Esophagus muscularis mucosa (tissue), 4 donors: Measurements from ENCODE around the gene WAC. TPM values are rescaled to one million over a fixed set of nuclear protein-coding genes. Genes with fewer than 3 reads are reported as not detected.
"Not testable (repeated sequence)": the region's sequence is repeated elsewhere in the genome, so short reads cannot be mapped to it uniquely, and the experiment has no call there.

ENCODE experiments used
- DNase-seq: peaks from one replicate; pipeline ENCODE4 v3.0.0-alpha.2; 2017; ENCODE audit errors: extremely low spot score
- H3K27ac ChIP-seq, 4 donors: fragments of 200-600 bp; sonication (generic); replicated peaks in 1 of 4; 1 replicate in 3 of 4; 2 replicates in 1 of 4; pipeline ENCODE4 v1.5.1; 2016 to 2019; ENCODE audit warnings: mild to moderate bottlenecking in 1 of 4
- H3K27me3 ChIP-seq, 4 donors: fragments of 200-600 bp; sonication (generic); one replicate each; pipeline versions ENCODE4 v1.5.1 to v1.6.0; 2016 to 2019
- H3K36me3 ChIP-seq, 4 donors: fragments of 200-600 bp; sonication (generic); one replicate each; pipeline ENCODE4 v1.5.1; 2016 to 2019
- H3K4me1 ChIP-seq, 4 donors: fragments of 200-600 bp; sonication (generic); one replicate each; pipeline ENCODE4 v1.5.1; 2016 to 2019
- H3K4me3 ChIP-seq, 4 donors: fragments of 200-600 bp; sonication (generic); 1 replicate in 2 of 4; 2 replicates in 2 of 4; pipeline ENCODE4 v1.5.1; 2016 to 2019; ENCODE audit warnings: mild to moderate bottlenecking in 4 of 4, moderate library complexity in 1 of 4
- H3K9me3 ChIP-seq, 4 donors: fragments of 200-600 bp; sonication (generic); 1 replicate in 3 of 4; 2 replicates in 1 of 4; pipeline ENCODE4 v1.5.1; 2016 to 2019
- EP300 ChIP-seq: sonication (generic); formaldehyde crosslinking; IDR thresholded peaks from one replicate; pipeline ENCODE4 v1.6.1; 2017; ENCODE audit warnings: antibody characterized with exemption
- POLR2A ChIP-seq: fragments of 450-650 bp; IDR thresholded peaks from one replicate; pipeline ENCODE4 v1.6.1; 2017; ENCODE audit warnings: antibody characterized with exemption, moderate library complexity, mild to moderate bottlenecking, low read depth
- POLR2AphosphoS5 ChIP-seq, 2 donors: sonication (generic); formaldehyde crosslinking; IDR thresholded peaks; one replicate each; pipeline ENCODE4 v1.6.1; 2017; ENCODE audit warnings: antibody characterized with exemption in 2 of 2
- WGBS: methylation state at CpG from one replicate; pipeline ENCODE4 v1.1.5; 2018; 5-methylcytosine and 5-hydroxymethylcytosine counted together
- intact Hi-C: fragments of 100-400 bp; cut with DNase I; formaldehyde crosslinking; loops from one replicate; pipeline ENCODE4 v1.15.1; 2023
- total RNA-seq, 4 donors: library from RNA; depleted of rRNA; stranded (reverse); fragments of >200 nt; gene quantifications; one replicate each; pipeline versions ENCODE4 v1.1.0 to v1.2.1, GENCODE V29; 2016
- TF ChIP-seq, protein P1 (sequence below), 3 experiments: fragments of 200-600 bp in 2 of 3; fragments of 450-650 bp in 1 of 3; sonication (generic) in 2 of 3; IDR thresholded peaks; one replicate each; pipeline ENCODE4 v1.5.1; 2017 to 2019; ENCODE audit warnings: antibody characterized with exemption in 3 of 3, mild to moderate bottlenecking in 2 of 3, moderate library complexity in 1 of 3

WAC gene
- total RNA-seq, 4 donors from 2014 or later: 115 to 157 (median 135) TPM

DNA sequence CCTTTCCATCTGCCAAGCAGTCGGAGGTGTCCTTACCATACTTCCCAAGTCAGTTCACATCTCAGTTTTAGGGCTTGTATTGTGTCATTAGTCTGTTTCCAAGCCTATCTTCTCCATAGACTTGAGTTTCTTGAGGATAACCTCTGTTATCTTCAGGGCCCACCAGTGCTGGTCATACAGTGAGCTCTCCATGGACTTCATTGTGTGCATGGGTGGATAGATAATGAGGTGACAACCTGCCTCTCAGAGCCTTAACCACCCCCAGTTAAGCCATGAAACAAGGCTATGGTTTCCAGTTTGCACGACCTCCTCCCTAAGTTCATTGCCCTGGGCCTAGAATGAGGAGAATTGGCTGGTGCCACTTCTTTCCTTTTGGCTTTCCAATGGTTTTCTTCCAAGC, 38.5 kb upstream of the WAC start:
- DNase-seq: no peak
- intact Hi-C loops: no loop called here
- 76% methylated on average over 2 of the region's 2 CpGs for WGBS
- Histone ChIP-seq H3K4me1 (peaks cover 0 to 6% (median 0%) of the 10 kb centered on the region in 4 donors), H3K27ac (no peak overlapping the region), H3K36me3 (no peaks in the 10 kb centered on the region), H3K27me3 (no peaks in the 10 kb centered on the region), H3K9me3 (no peaks in the 10 kb centered on the region), H3K4me3 (no peak overlapping the region)
- TF ChIP-seq POLR2A: no peak
- no peak for TF ChIP-seq EP300
- no peak for TF ChIP-seq POLR2AphosphoS5 (IDR thresholded peaks at IDR 0.05)
- TF ChIP-seq, protein P1, sequence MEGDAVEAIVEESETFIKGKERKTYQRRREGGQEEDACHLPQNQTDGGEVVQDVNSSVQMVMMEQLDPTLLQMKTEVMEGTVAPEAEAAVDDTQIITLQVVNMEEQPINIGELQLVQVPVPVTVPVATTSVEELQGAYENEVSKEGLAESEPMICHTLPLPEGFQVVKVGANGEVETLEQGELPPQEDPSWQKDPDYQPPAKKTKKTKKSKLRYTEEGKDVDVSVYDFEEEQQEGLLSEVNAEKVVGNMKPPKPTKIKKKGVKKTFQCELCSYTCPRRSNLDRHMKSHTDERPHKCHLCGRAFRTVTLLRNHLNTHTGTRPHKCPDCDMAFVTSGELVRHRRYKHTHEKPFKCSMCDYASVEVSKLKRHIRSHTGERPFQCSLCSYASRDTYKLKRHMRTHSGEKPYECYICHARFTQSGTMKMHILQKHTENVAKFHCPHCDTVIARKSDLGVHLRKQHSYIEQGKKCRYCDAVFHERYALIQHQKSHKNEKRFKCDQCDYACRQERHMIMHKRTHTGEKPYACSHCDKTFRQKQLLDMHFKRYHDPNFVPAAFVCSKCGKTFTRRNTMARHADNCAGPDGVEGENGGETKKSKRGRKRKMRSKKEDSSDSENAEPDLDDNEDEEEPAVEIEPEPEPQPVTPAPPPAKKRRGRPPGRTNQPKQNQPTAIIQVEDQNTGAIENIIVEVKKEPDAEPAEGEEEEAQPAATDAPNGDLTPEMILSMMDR (IDR thresholded peaks at IDR 0.05): no peak

DNA sequence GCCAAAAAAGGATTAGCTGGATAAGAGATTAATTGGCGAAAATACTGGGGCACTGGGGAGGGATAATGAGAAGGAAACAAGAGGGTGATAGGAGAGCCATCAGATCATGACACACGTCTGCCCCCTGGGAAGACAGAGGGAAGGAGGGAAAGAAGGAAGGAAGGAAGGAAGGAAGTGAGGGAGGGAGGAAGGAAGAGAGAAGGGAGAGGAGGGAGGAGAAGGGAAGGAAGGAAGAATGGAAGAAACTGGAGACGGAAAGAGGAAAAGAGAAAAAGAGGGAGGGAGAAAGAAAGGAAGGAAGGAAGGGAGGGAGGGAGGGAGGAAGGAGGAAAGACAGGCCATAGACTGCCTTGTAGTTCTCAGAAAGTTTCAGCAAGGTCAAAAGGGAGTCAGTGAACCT, 37.8 kb upstream of the WAC start:
- Histone ChIP-seq H3K27me3 (no peaks in the 10 kb centered on the region), H3K9me3 (no peaks in the 10 kb centered on the region), H3K4me1 (peaks cover 0 to 6% (median 0%) of the 10 kb centered on the region in 4 donors), H3K36me3 (no peaks in the 10 kb centered on the region), H3K27ac (no peak overlapping the region), H3K4me3 (no peak overlapping the region)
- DNase-seq: no peak
- 75% methylated on average over 3 of the region's 3 CpGs for WGBS
- intact Hi-C loops: no loop called here
- no peak for TF ChIP-seq POLR2A

DNA sequence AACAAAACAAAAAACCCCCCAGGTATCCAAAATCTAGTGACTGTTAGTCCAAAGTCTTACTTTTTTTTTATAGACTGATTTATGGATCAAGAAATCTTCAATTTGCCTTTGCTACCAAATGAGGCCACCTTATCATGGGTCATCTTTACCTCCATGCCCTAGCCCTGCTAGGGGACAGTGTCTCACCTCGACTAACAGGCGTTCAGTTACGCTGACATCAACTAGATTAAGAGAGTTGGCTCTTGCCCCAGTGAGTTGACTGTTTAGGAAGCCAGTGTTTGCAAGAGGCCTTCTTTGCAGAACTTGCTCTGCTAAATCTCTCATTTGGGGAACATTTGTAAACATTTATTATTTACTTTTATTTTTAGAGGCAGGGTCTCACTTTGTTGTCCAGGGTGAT, 36.9 kb upstream of the WAC start:
- Histone ChIP-seq H3K4me1 (peaks cover 0 to 6% (median 0%) of the 10 kb centered on the region in 4 donors), H3K27me3 (no peaks in the 10 kb centered on the region), H3K9me3 (no peaks in the 10 kb centered on the region), H3K36me3 (no peaks in the 10 kb centered on the region), H3K27ac (no peak overlapping the region), H3K4me3 (no peak overlapping the region)
- intact Hi-C loops: no loop called here
- DNase-seq: no peak
- TF ChIP-seq POLR2A (no peak), EP300 (no peak), POLR2AphosphoS5 (IDR thresholded peaks at IDR 0.05) (no peak)
- TF ChIP-seq, protein P1 (IDR thresholded peaks at IDR 0.05): no peak
- WGBS: 67% methylated on average over 3 of the region's 3 CpGs

DNA sequence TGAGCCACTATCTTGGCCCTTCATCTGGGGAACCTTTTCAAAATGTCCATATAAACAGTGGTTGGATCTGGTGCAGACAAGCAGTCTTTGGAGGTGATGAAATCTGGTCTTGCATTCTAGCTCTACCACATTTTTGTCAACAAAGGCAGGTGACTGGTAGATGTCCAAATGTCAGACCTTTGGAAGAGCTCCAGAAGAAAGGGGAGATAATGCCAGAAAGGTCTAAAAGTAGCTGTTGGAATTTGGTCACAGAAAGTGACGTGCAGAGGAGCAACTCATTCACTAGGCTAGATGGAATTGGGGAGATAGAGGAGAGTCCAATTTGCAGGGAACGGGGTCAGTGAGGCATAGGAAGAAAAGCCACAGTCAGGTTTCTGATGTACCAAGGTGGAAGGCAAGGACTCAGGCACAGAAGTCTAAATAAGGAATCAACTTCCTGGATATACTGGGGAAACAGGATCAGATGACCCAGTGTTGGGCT, 36.4 kb upstream of the WAC start:
- H3K27ac ChIP-seq: no peak overlapping the region
- no peak overlapping the region for H3K4me3 ChIP-seq
- H3K36me3 ChIP-seq: no peaks in the 10 kb centered on the region
- 62% methylated on average over 2 of the region's 2 CpGs for WGBS
- peaks cover 0 to 6% (median 0%) of the 10 kb centered on the region in 4 donors for H3K4me1 ChIP-seq
- no peaks in the 10 kb centered on the region for H3K27me3 ChIP-seq
- DNase-seq: no peak
- intact Hi-C loops: no loop called here
- TF ChIP-seq POLR2AphosphoS5 (IDR thresholded peaks at IDR 0.05) (no peak), EP300 (no peak), POLR2A (no peak)
- TF ChIP-seq, protein P1 (IDR thresholded peaks at IDR 0.05): no peak
- no peaks in the 10 kb centered on the region for H3K9me3 ChIP-seq

DNA sequence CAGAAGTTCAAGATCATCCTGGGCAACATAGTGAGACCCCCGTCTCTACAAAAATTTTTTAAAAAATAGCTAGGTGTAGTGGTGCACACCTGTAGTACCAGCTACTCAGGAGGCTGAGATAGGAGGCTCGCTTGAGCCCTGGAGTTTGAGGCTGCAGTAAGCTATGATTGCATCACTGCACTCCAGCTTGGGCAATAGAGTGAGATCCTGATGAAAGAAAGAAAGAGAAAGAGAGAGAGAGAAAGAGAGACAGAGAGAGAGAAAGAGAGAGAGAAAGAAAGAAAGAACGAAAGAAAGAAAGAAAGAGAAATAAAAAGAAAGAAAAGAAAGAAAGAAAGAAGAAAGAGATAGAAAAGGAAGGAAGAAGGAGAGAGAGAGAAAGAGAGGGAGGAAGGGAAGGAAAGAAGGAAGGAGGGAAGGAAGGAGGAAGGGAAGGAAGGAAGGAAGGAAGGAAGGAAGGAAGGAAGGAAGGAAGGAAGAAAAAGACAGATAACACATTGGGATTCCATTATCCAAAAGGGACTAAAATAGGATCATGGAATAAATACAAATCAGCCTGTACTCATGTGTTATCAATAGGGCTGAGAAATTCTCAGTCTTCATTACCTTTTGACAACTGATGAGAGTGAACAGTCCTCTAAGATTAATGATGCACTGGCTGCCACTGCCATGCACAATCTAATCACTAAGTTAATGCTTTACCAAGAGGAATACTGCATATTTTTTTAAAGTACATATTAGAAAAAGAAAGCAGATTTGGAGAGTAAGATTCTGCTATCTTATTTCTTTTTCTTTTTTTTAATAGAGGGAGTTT, 35.4 kb upstream of the WAC start:
- Histone ChIP-seq H3K27me3 (no peaks in the 10 kb centered on the region), H3K27ac (no peak overlapping the region), H3K9me3 (no peaks in the 10 kb centered on the region), H3K4me1 (peaks cover 0 to 6% (median 0%) of the 10 kb centered on the region in 4 donors), H3K36me3 (no peaks in the 10 kb centered on the region), H3K4me3 (no peak overlapping the region)
- DNase-seq: no peak
- intact Hi-C loops: no loop called here
- TF ChIP-seq POLR2A (no peak), POLR2AphosphoS5 (IDR thresholded peaks at IDR 0.05) (no peak), EP300 (no peak)
- TF ChIP-seq, protein P1 (IDR thresholded peaks at IDR 0.05): no peak
- WGBS: 68% methylated on average over 3 of the region's 3 CpGs

DNA sequence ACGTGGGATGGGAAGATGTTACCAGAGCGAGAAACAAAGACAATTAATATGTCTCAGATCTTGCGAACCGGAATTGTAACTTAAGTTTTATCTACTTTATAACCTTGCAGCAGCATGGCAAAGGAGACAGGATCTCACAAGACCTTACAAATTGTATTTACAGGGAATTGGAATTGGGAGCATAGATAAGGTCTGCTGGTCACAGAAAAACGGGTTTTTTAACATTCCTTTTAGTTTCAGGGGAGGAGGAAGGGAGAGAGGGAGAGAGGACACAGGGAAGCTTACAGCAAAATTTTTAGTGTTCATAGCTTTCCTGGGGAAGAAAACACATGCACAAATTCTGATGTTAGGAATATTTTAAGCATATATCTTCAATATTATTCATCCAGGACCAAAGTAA, 32.7 kb upstream of the WAC start:
- DNase-seq, H3K27ac ChIP-seq, H3K36me3 ChIP-seq, H3K9me3 ChIP-seq, H3K27me3 ChIP-seq, intact Hi-C loops, H3K4me1 ChIP-seq, H3K4me3 ChIP-seq: not testable (repeated sequence)
- WGBS: 56% methylated on average over 5 of the region's 5 CpGs
